COLO829 (cell line): ENCODE measurements around the gene PROZ.
"Not testable (repeated sequence)": the region's sequence is repeated elsewhere in the genome, so short reads cannot be mapped to it uniquely, and the experiment has no call there.

ENCODE experiments used
- DNase-seq: peaks from one replicate; pipeline ENCODE4 v3.0.0; 2012; ENCODE audit warnings: low spot score

Gene PROZ

DNA sequence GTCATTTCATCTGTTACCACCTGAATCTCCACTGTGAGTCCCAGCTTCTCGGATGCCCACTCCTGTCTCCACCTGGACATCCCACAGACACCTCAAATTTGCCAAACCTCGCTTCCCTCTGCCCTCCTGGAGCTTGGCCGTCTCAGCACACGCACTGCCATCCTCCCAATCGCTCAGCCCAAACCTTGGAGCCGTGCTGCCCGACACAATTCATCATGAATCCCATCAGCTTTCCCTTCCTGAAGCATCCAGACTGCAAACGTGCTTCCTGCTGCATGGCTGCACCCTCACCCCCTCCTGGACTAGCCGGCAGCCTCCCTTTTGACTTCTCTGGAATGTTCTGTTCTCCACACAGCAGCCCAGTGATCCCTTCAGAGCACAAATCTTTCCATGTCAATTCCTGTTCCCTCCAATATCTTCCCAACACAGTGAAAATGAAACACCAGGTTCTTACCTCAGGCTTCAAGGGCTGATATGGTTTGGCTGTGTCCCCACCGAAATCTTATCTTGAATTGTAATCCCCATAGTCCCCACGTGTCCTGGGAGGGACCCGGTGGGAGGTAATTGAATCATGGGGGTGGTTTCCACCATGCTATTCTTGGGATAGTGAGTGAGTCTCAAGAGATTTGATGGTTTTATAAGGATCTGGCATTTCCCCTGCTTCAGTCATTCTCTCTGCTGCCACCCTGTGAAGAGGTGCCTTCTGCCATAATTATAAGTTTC, 1.1 kb upstream of the PROZ start:
- DNase-seq, result no peak

- no peak for DNase-seq
Measured at GRCh38 chr13:113158946-113159345, 498 bp downstream of the PROZ start.

GRCh38 chr13:113159701-113160100, 1.3 kb downstream of the PROZ start:
- DNase-seq, result no peak

DNA sequence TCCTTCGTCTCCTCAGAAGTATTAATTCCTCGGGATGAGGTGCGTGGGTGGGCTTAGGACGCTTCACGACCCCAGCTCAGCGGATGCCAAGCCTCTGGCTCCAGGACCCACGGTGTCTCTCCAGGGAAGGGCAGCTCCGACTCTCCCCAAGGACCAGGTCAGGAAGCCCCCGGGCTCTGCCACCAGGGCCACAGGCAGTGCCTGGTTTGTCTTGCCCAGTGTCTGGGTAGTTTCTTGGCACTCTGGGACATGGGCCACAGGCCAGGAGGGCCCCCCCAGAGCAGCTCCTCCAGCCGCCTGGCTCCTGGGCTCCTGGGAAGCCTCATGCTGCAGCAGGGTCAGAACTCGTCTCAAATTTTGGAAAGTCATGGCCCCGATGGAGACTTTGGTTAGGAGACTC, 2.5 kb downstream of the PROZ start:
- DNase-seq, result no peak

DNA sequence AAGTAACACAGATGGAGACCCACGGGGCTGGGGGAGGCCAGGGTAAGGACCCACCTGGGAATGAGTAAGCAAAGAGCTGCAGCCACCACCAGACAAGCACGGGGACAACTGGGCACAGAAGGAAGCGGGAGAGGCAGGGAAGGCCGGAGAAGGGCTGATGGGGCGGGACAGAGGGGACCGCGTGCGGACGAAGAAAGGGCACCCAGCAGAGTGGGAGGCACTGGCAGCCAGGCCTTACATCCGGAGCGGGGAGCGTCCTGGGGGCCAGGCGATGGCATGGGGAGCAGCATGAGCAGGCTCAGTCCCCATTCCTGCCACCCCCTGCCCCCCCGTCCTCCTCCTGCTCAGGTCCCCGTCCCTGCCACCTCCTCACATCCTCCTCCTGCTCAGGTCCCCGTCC, 3.0 kb downstream of the PROZ start:
- DNase-seq, result no peak

GRCh38 chr13:113161975-113162374, 3.5 kb downstream of the PROZ start:
- DNase-seq, result not testable (repeated sequence)

DNA sequence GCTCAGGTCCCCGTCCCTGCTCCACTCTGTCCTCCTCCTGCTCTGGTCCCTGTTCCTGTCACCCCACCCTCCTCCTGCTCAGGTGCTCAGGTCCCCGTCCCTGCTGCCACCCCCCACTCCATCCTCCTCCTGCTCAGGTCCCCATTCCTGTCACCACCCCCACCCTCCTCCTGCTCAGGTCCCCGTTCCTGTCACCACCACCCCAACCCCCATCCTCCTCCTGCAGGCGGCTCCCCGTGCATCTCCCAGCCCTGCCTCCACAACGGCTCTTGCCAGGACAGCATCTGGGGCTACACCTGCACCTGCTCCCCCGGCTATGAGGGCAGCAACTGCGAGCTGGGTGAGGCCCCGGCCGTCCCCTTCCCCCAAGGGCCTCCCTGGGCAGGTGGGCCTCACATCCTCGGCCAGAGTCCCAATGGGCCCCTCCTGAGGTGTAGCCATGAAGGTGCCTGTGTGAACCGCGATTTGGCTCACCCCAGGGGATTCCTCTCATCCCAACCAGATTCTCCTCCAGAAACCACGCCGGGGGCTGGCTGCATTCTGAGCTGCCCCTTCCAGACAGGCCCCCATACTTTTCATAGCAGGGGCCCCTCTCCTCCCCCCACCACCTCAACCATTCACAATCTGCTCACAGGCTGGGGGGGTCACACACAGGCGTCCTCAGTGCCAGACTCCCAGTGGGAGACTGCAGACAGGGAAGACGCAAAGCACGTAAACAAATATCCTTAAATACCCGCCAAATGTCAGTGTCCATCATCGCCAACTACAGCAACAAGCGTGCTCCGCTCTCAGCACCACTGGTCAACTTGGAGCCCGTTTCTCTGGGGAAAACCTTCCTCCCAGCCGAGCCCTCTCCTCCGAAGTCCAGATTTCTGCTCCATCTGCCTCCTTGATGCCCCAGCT, 4.6 kb downstream of the PROZ start:
- DNase-seq, result no peak

DNA sequence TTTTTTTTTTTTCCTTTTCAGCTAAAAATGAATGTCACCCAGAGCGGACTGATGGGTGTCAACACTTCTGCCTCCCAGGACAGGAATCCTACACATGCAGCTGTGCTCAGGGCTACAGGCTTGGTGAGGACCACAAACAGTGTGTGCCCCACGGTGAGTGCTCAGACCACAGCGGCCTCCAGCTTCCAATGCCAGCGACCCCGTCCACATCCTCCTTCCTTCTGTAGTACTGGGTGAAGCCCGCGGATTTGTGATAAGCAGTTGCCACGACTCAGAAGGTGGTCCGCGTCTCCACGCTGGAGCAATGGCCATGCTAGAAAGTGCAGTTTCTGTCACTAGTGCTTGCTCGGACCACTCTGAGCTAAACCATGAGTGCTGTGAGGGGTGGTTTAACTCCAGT, 6.0 kb downstream of the PROZ start:
- no peak for DNase-seq

GRCh38 chr13:113166266-113166665, 7.8 kb downstream of the PROZ start:
- no peak for DNase-seq

DNA sequence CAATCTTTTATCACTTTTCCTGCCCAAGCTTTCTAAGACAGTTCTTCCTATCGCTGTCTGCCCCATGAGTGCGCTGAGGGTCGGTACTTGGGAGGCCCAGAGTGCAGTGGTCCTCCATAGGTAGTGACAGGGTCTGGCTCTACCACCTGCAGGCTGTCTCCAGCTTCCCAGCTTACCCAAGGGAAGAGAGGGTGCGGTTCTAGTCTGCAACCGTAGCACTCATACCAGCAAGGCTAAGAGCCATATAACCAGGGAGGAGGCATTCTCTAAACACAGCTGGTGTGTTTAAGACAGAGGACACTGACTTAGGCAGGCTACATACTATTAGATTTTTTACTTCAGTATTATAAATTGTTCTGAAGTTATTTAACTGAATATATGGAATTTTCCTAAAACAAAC, 8.2 kb downstream of the PROZ start:
- DNase-seq, result no peak

DNA sequence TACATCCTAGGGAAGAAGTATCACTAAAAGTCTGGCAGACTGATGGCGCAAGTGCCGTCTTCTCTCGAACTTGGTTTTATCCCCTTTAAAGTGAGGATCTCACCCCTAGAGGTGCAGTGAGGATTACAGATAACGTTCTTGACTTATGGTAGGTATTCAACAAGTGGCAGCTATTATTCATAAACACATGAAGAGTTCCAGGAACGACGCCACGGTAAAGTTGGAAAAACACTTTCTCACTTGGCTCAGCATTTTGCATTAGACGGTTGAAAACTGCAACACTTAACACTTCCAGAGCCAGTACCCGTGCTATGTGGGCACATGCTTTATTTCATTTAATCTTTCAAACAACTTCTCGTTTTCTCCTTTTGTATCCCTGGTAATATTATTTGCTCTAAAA, 8.7 kb downstream of the PROZ start:
- DNase-seq, result no peak

DNA sequence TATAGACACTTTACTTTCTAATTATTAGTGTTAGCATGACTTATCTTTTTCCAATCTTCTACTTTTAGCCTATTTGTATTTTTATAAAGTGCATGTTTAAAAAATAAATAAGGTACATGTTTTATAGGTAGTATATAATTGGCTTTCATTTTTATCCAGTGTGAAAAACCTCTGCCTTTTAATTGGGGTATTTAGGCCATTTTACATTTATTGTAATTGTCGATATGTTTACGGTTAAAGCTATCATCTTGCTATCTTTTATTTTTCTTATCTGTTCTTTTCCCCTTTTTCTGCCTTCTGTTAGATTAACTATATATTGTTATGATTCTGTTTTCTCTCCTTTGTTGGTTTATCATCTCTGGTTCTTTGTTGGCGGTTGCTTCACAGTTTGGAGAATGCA, 9.1 kb downstream of the PROZ start:
- DNase-seq, result no peak

GRCh38 chr13:113168211-113168610, 9.8 kb downstream of the PROZ start:
- DNase-seq, result peak; percentile 84

- DNase-seq, result no peak
Measured at GRCh38 chr13:113169277-113170272, 11.1 kb downstream of the PROZ start.

- DNase-seq, result no peak
Measured at GRCh38 chr13:113170511-113170910, 12.1 kb downstream of the PROZ start.

- DNase-seq, result no peak
Measured at GRCh38 chr13:113171250-113172125, 13.0 kb downstream of the PROZ start.

GRCh38 chr13:113172419-113172926, 14.0 kb downstream of the PROZ start:
- no peak for DNase-seq

GRCh38 chr13:113176280-113176679, 17.8 kb downstream of the PROZ start:
- no peak for DNase-seq

- no peak for DNase-seq
Measured at GRCh38 chr13:113176822-113177221, 18.4 kb downstream of the PROZ start.

DNA sequence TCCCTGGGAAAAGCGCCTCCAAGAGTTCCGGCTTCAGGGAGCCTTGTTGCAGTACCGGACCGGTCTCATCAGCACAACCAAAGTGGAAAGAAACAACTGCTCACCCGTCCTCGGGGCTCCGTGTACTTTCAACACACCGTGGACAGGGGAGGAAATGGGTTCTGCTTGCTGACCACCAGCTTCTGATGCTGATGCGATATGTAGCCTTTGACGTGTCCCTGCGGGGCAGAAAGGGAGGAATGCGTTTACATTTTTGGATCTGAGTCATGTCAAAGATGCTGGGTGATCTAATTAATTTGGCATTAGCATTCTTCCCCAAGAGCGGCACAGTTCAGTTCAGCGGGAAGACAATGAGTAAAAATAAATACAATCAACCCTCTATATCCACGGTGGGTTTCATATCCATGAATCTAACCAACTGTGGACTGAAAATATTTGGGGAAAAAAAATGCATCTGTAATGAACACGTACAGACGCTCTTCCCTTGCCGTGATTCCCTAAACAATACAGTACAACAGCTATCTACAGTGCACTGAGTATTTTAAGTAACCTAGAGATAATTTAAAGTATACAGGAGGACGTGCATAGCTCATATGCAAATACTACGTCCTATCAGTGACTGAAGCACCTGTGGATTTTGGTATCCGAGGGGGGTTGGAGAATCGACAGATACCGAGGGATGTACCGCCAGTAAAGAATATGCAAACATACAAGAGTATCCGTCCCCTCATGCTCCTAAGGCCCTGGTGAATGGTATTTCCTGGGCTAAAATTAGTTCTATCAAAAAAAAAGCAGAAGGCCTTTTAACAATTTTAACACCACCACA, 19.8 kb downstream of the PROZ start:
- DNase-seq, result peak; percentile 49
